Suprapubic skin (tissue), 4 donors: Measurements from ENCODE around the gene PHACTR4. TPM values are rescaled to one million over a fixed set of nuclear protein-coding genes. Genes with fewer than 3 reads are reported as not detected.
"Not testable (repeated sequence)": the region's sequence is repeated elsewhere in the genome, so short reads cannot be mapped to it uniquely, and the experiment has no call there.

Source experiments
- DNase-seq, 2 donors: peaks; one replicate each; pipeline ENCODE4 v3.0.0-alpha.2; 2019; ENCODE audit warnings: low spot score in 2 of 2
- H3K27ac ChIP-seq: fragments of 200-600 bp; sonication (generic); one replicate; pipeline ENCODE4 v1.5.1; 2019
- H3K27me3 ChIP-seq: fragments of 200-600 bp; sonication (generic); one replicate; pipeline ENCODE4 v1.5.1; 2019
- H3K36me3 ChIP-seq: fragments of 200-600 bp; sonication (generic); one replicate; pipeline ENCODE4 v1.5.1; 2019
- H3K4me1 ChIP-seq: fragments of 200-600 bp; sonication (generic); one replicate; pipeline ENCODE4 v1.5.1; 2019
- H3K4me3 ChIP-seq: fragments of 200-600 bp; sonication (generic); one replicate; pipeline ENCODE4 v1.5.1; 2019; ENCODE audit warnings: mild to moderate bottlenecking
- H3K9me3 ChIP-seq: fragments of 200-600 bp; sonication (generic); one replicate; pipeline ENCODE4 v1.5.1; 2019
- EP300 ChIP-seq: sonication (generic); formaldehyde crosslinking; IDR thresholded peaks from one replicate; pipeline ENCODE4 v1.6.1; 2017; ENCODE audit warnings: antibody characterized with exemption
- POLR2A ChIP-seq, 2 donors: fragments of 450-650 bp; IDR thresholded peaks; one replicate each; pipeline ENCODE4 v1.6.1; 2017; ENCODE audit warnings: antibody characterized with exemption in 2 of 2, mild to moderate bottlenecking in 2 of 2, moderate library complexity in 2 of 2
- POLR2AphosphoS5 ChIP-seq, 3 donors: sonication (generic); formaldehyde crosslinking; IDR thresholded peaks; one replicate each; pipeline ENCODE4 v1.6.1; 2017; ENCODE audit warnings: antibody characterized with exemption in 3 of 3
- WGBS: methylation state at CpG from one replicate; pipeline ENCODE4 v1.1.5; 2018; 5-methylcytosine and 5-hydroxymethylcytosine counted together
- total RNA-seq, 4 donors: library from RNA; depleted of rRNA; stranded (reverse); fragments of >200 nt; gene quantifications; one replicate each; pipeline ENCODE4 v1.1.0, GENCODE V29; 2016
- TF ChIP-seq, protein P1 (sequence below), 2 donors: fragments of 200-600 bp in 1 of 2; fragments of 450-650 bp in 1 of 2; sonication (generic) in 1 of 2; IDR thresholded peaks; one replicate each; pipeline ENCODE4 v1.5.1; 2016 to 2019; ENCODE audit warnings: antibody characterized with exemption in 2 of 2, mild to moderate bottlenecking in 1 of 2, moderate library complexity in 1 of 2

Gene PHACTR4
- total RNA-seq, 4 donors from 2014 or later: 29.0 to 64.2 (median 47.5) TPM

DNA sequence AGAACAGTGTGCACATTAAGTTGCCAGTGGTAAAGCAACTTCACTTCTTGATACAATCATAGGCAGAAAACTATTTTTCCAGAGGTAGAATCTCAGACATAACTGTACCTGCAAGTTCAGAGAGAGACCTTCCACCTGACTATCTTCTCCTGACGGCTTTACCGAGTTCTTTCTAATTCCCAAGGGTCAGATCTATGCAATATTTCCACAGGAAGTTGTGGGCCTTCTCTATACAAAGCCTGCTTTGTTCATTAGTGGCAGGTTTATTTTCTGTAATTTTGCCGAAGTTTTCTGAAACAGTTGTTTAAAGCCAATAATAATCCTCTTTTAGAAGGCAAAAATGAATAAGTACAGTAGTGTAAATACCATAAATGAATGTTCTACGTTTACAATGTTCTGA lies 78.1 kb downstream of the PHACTR4 start:
- Histone ChIP-seq H3K27me3 (no peaks in the 10 kb centered on the region), H3K36me3 (no peaks in the 10 kb centered on the region), H3K9me3 (no peaks in the 10 kb centered on the region), H3K27ac (no peak overlapping the region), H3K4me1 (peaks cover 16% of the 10 kb centered on the region), H3K4me3 (no peak overlapping the region)
- TF ChIP-seq POLR2A (IDR thresholded peaks at IDR 0.05): no peak
- TF ChIP-seq, protein P1, sequence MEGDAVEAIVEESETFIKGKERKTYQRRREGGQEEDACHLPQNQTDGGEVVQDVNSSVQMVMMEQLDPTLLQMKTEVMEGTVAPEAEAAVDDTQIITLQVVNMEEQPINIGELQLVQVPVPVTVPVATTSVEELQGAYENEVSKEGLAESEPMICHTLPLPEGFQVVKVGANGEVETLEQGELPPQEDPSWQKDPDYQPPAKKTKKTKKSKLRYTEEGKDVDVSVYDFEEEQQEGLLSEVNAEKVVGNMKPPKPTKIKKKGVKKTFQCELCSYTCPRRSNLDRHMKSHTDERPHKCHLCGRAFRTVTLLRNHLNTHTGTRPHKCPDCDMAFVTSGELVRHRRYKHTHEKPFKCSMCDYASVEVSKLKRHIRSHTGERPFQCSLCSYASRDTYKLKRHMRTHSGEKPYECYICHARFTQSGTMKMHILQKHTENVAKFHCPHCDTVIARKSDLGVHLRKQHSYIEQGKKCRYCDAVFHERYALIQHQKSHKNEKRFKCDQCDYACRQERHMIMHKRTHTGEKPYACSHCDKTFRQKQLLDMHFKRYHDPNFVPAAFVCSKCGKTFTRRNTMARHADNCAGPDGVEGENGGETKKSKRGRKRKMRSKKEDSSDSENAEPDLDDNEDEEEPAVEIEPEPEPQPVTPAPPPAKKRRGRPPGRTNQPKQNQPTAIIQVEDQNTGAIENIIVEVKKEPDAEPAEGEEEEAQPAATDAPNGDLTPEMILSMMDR (IDR thresholded peaks at IDR 0.05): no peak
- no peak for TF ChIP-seq EP300
- no peak for TF ChIP-seq POLR2AphosphoS5 (IDR thresholded peaks at IDR 0.05)
- 65% methylated on average over 4 of the region's 4 CpGs for WGBS
- DNase-seq: no peak

DNA sequence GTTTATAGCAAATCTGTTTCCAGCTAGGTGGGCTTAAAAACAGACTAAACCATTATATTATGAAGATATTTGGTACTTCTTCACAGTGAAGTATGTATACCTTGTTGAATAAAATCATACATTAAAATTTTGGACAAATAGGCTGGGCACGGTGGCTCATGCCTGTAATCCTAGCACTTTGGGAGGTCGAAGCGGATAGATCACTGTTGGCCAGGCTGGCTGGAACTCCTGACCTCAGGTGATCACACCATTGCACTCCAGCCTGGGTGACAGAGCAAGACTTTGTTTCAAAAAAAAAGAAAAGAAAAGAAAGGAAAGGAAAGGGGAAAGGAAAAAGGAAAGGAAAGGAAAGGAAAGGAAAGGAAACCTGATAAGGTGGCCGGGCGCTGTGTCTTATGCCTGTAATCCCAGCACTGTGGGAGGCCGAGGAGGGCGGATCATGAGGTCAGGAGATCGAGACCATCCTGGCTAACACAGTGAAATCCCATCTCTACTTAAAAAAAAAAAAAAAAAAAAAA lies 78.6 kb downstream of the PHACTR4 start:
- H3K36me3 ChIP-seq, H3K9me3 ChIP-seq, H3K27me3 ChIP-seq, DNase-seq, H3K27ac ChIP-seq, H3K4me3 ChIP-seq: not testable (repeated sequence)
- WGBS: 88% methylated on average over 8 of the region's 8 CpGs
- H3K4me1 ChIP-seq: peaks cover 16% of the 10 kb centered on the region

DNA sequence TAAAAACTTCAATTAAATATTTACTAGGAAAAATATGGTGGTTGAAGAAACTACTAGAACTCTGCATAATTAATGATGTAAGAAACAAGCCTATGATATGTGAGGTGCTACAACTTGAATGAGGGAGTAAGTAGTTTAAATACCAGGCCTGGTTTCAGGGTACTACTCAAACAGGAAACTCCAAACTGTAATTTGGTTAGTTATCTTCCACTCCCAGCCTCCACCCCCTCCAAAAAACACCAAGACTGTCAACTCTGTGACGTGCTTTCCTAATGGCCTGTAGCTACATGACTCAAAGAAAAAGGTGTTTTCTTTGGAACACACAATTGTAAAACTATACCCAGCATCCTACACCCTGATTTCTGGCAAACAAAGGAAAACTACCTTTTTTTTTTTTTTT lies 80.4 kb downstream of the PHACTR4 start:
- peak overlapping the region; percentile 32 for H3K27ac ChIP-seq
- no peaks in the 10 kb centered on the region for H3K36me3 ChIP-seq
- peaks cover 16% of the 10 kb centered on the region for H3K4me1 ChIP-seq
- H3K4me3 ChIP-seq: no peak overlapping the region
- no peaks in the 10 kb centered on the region for H3K27me3 ChIP-seq
- no peak for DNase-seq
- TF ChIP-seq, protein P1 (IDR thresholded peaks at IDR 0.05): no peak
- TF ChIP-seq POLR2A (IDR thresholded peaks at IDR 0.05) (no peak), POLR2AphosphoS5 (IDR thresholded peaks at IDR 0.05) (no peak), EP300 (no peak)
- 34% methylated on average over 1 of the region's 1 CpG for WGBS
- no peaks in the 10 kb centered on the region for H3K9me3 ChIP-seq

DNA sequence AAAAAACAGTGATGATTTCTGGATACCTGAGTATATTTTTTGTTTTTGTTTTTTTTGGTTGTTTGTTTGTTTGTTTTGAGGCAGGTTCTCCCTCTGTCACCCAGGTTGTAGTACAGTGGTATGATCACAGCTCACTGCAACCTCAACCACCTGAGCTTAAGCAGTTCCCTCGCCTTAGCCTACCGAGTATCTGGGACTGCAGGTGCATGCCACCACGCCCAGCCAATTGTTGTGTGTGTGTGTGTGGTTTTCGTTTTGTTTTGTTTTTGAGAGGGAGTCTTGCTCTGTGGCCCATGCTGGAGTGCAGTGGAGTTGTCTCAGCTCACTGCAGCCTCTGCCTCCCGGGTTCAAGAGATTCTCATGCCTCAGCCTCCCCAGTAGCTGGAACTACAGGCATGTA lies 81.0 kb downstream of the PHACTR4 start:
- Histone ChIP-seq H3K36me3 (no peaks in the 10 kb centered on the region), H3K27me3 (no peaks in the 10 kb centered on the region), H3K4me1 (peaks cover 18% of the 10 kb centered on the region), H3K27ac (no peak overlapping the region), H3K4me3 (no peak overlapping the region), H3K9me3 (no peaks in the 10 kb centered on the region)
- TF ChIP-seq POLR2A (IDR thresholded peaks at IDR 0.05) (no peak), POLR2AphosphoS5 (IDR thresholded peaks at IDR 0.05) (no peak), EP300 (no peak)
- TF ChIP-seq, protein P1 (IDR thresholded peaks at IDR 0.05): no peak
- WGBS: 65% methylated on average over 5 of the region's 5 CpGs
- DNase-seq: no peak

DNA sequence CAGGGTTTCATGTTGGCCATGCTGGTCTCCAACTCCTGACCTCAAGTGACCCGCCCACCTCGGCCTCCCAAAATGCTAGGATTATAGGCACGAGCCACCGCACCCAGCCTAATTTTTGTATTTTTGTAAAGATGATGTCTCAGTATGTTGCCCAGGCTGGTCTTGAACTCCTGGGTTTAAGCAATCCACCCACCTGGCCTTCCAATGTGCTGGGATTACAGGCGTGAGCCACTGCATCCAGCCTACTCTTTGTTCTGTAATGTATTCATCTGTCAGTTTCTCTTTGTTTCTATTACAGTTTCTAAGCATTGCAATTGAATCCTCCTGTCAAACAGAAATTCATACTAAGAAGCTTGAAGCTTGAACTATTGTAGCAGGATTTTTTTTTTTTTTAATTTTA lies 81.5 kb downstream of the PHACTR4 start:
- no peaks in the 10 kb centered on the region for H3K27me3 ChIP-seq
- no peaks in the 10 kb centered on the region for H3K36me3 ChIP-seq
- H3K4me3 ChIP-seq: no peak overlapping the region
- DNase-seq: no peak
- no peak overlapping the region for H3K27ac ChIP-seq
- 94% methylated on average over 5 of the region's 5 CpGs for whole genome bisulfite sequencing
- H3K9me3 ChIP-seq: no peaks in the 10 kb centered on the region
- TF ChIP-seq EP300 (no peak), POLR2A (IDR thresholded peaks at IDR 0.05) (no peak), POLR2AphosphoS5 (IDR thresholded peaks at IDR 0.05) (no peak)
- TF ChIP-seq, protein P1 (IDR thresholded peaks at IDR 0.05): no peak
- peaks cover 23% of the 10 kb centered on the region for H3K4me1 ChIP-seq

DNA sequence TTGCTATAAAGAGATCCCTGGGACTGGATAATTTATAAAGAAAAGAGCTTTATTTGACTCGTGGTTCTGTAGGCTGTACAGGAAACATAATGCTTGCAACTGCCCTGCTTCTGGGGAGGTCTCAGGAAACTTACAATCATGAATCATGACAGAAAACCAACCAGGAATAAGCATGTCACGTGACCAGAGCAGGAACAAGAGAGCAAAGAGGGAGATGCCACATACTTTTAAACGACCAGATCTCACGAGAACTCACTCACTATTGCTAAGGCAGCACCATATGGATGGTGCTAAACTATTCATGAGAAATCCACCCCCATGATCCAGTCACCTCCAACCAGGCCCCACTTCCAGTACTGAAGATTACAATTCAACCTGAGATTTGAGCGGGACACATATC lies 86.5 kb downstream of the PHACTR4 start:
- Histone ChIP-seq H3K9me3 (no peaks in the 10 kb centered on the region), H3K36me3 (peaks cover 11% of the 10 kb centered on the region), H3K27me3 (no peaks in the 10 kb centered on the region), H3K4me1 (peaks cover 9% of the 10 kb centered on the region), H3K4me3 (no peak overlapping the region), H3K27ac (no peak overlapping the region)
- 57% methylated on average over 5 of the region's 5 CpGs for WGBS
- TF ChIP-seq EP300: no peak
- no peak for TF ChIP-seq POLR2A (IDR thresholded peaks at IDR 0.05)
- TF ChIP-seq POLR2AphosphoS5 (IDR thresholded peaks at IDR 0.05): no peak
- TF ChIP-seq, protein P1 (IDR thresholded peaks at IDR 0.05): no peak
- DNase-seq: no peak
